SK-N-SH (cell line): ENCODE results near the gene CELSR1. TPM values are rescaled to one million over a fixed set of nuclear protein-coding genes. Genes with fewer than 3 reads are reported as not detected.

Experiments used
- CTCF ChIA-PET: fragments of 300-600, 350-600 bp; formaldehyde crosslinking; extraction: SDS; loops from one replicate; lab custom pipeline; 2021; lab: Yijun Ruan, JAX
- POLR2A ChIA-PET: fragments of 350-600 bp; sonication (Branson Sonifier 250); formaldehyde crosslinking; extraction: SDS; loops from one replicate; lab custom pipeline; 2020; ENCODE audit warnings: antibody characterized with exemption, inconsistent platforms; lab: Yijun Ruan, JAX
- DNase-seq: peaks from one replicate; pipeline ENCODE4 v3.0.0; 2012
- H2AFZ ChIP-seq: fragments of 200-600 bp; sonication (generic); 2 replicates; pipeline ENCODE4 v1.8.1; 2016; ENCODE audit warnings: antibody characterized with exemption, mild to moderate bottlenecking, low read depth
- H3F3A ChIP-seq: fragments of 200-600 bp; sonication (generic); replicated peaks from 2 replicates; pipeline ENCODE3; 2016; ENCODE audit warnings: antibody characterized with exemption, mild to moderate bottlenecking; ENCODE audit not compliant: insufficient read depth
- H3K27ac ChIP-seq, 2 experiments: fragments of 200-500 bp in 1 of 2; fragments of 200-600 bp in 1 of 2; sonication (Bioruptor generic) in 1 of 2; sonication (generic), shearing (Covaris generic) in 1 of 2; 2 replicates each; pipeline versions ENCODE4 v1.5.1 to v1.6.1; 2014 to 2016; ENCODE audit warnings: low read depth in 2 of 2, inconsistent platforms in 1 of 2, low read length in 1 of 2, mild to moderate bottlenecking in 1 of 2, mixed read lengths in 1 of 2
- H3K27me3 ChIP-seq: fragments of 200-600 bp; sonication (generic), shearing (Covaris generic); 2 replicates; pipeline ENCODE4 v1.6.1; 2016; ENCODE audit warnings: mixed run types; ENCODE audit not compliant: insufficient read depth
- H3K36me3 ChIP-seq, 2 experiments: fragments of 200-500 bp in 1 of 2; fragments of 200-600 bp in 1 of 2; sonication (Bioruptor generic) in 1 of 2; sonication (generic) in 1 of 2; replicated peaks in 1 of 2; 2 replicates each; pipeline versions ENCODE3 to v1.5.1; 2014 to 2016; ENCODE audit warnings: low read length in 1 of 2, mild to moderate bottlenecking in 1 of 2; ENCODE audit not compliant: insufficient read depth in 2 of 2, control insufficient read depth in 1 of 2
- H3K4me1 ChIP-seq, 2 experiments: fragments of 200-500 bp in 1 of 2; fragments of 200-600 bp in 1 of 2; sonication (Bioruptor generic) in 1 of 2; sonication (generic), shearing (Covaris generic) in 1 of 2; 2 replicates each; pipeline versions ENCODE4 v1.5.1 to v1.6.1; 2014 to 2016; ENCODE audit warnings: low read depth in 1 of 2, low read length in 1 of 2, mixed run types in 1 of 2; ENCODE audit not compliant: insufficient read depth in 2 of 2, control insufficient read depth in 1 of 2
- H3K4me2 ChIP-seq: fragments of 200-600 bp; sonication (generic), shearing (Covaris generic); 2 replicates; pipeline ENCODE4 v1.6.1; 2017; ENCODE audit warnings: mixed run types
- H3K4me3 ChIP-seq, 2 experiments: fragments of 200-500 bp in 1 of 2; fragments of 200-600 bp in 1 of 2; sonication (Bioruptor generic) in 1 of 2; sonication (generic), shearing (Covaris generic) in 1 of 2; 2 replicates each; pipeline versions ENCODE4 v1.5.1 to v1.8.1; 2014 to 2016; ENCODE audit warnings: low read depth in 2 of 2, inconsistent platforms in 1 of 2, low read length in 1 of 2, mild to moderate bottlenecking in 1 of 2, mixed read lengths in 1 of 2, moderate library complexity in 1 of 2
- H3K79me2 ChIP-seq: fragments of 200-600 bp; sonication (generic); 2 replicates; pipeline ENCODE4 v1.8.1; 2017; ENCODE audit warnings: mild to moderate bottlenecking; ENCODE audit not compliant: insufficient read depth
- H3K9ac ChIP-seq: fragments of 200-600 bp; sonication (generic); 2 replicates; pipeline ENCODE4 v1.6.1; 2017; ENCODE audit warnings: mixed run types
- H3K9me2 ChIP-seq: fragments of 200-600 bp; sonication (generic); 2 replicates; pipeline ENCODE4 v1.6.1; 2017; ENCODE audit warnings: mixed run types
- H3K9me3 ChIP-seq: fragments of 200-600 bp; sonication (generic); 2 replicates; pipeline ENCODE4 v1.6.1; 2017; ENCODE audit warnings: mixed run types, mild to moderate bottlenecking, moderate library complexity
- H4K20me1 ChIP-seq: fragments of 200-600 bp; sonication (generic); 2 replicates; pipeline ENCODE4 v1.6.1; 2017; ENCODE audit warnings: mild to moderate bottlenecking, mixed run types; ENCODE audit not compliant: insufficient read depth
- CHD2 ChIP-seq: fragments of 150-350 bp; IDR thresholded peaks from 2 replicates; pipeline ENCODE4 v1.6.1; 2018; ENCODE audit warnings: low read length; ENCODE audit not compliant: partially characterized antibody
- ELF1 ChIP-seq: IDR thresholded peaks from 2 replicates; pipeline ENCODE4 v1.4.0; 2012
- FOXM1 ChIP-seq: IDR thresholded peaks from 2 replicates; pipeline ENCODE4 v1.4.0; 2012; ENCODE audit warnings: low read depth, mild to moderate bottlenecking
- JUND ChIP-seq: IDR thresholded peaks from 2 replicates; pipeline ENCODE4 v1.4.0; 2012
- NRF1 ChIP-seq: IDR thresholded peaks from 2 replicates; pipeline ENCODE4 v1.6.1; 2012; ENCODE audit warnings: low read depth, mild to moderate bottlenecking, low read length
- RAD21 ChIP-seq: IDR thresholded peaks from 2 replicates; pipeline ENCODE4 v1.6.1; 2012; ENCODE audit warnings: mild to moderate bottlenecking, low read length
- RCOR1 ChIP-seq: fragments of 150-350 bp; IDR thresholded peaks from 2 replicates; pipeline ENCODE4 v1.6.1; 2017; ENCODE audit warnings: antibody characterized with exemption, low read length
- RXRA ChIP-seq: IDR thresholded peaks from 2 replicates; pipeline ENCODE4 v1.4.0; 2012; ENCODE audit warnings: low read depth, mild to moderate bottlenecking, borderline replicate concordance
- SIN3A ChIP-seq: IDR thresholded peaks from 2 replicates; pipeline ENCODE4 v1.6.1; 2012; ENCODE audit warnings: low read depth, mild to moderate bottlenecking, low read length, moderate library complexity, borderline replicate concordance
- TAF1 ChIP-seq: IDR thresholded peaks from 2 replicates; pipeline ENCODE4 v1.6.1; 2012; ENCODE audit warnings: low read depth, mild to moderate bottlenecking, low read length, moderate library complexity, borderline replicate concordance
- TCF12 ChIP-seq: IDR thresholded peaks from 2 replicates; pipeline ENCODE4 v1.4.0; 2012
- TEAD4 ChIP-seq: IDR thresholded peaks from 2 replicates; pipeline ENCODE4 v1.4.0; 2012; ENCODE audit warnings: mild to moderate bottlenecking, borderline replicate concordance; ENCODE audit not compliant: insufficient read depth
- YY1 ChIP-seq: IDR thresholded peaks from 2 replicates; pipeline ENCODE4 v1.4.0; 2012; ENCODE audit warnings: low read depth, mild to moderate bottlenecking
- WGBS: methylation state at CpG from one replicate; pipeline ENCODE4 v1.1.6; 2017; ENCODE audit warnings: low lambda C conversion rate; 5-methylcytosine and 5-hydroxymethylcytosine counted together
- polyA plus RNA-seq, 3 experiments: library from polyadenylated mRNA; depleted of rRNA; stranded (reverse); fragments of >200 nt; gene quantifications; 2 replicates each; pipeline ENCODE4 v1.2.3, GENCODE V29; 2012
- TF ChIP-seq, protein P1 (sequence below): IDR thresholded peaks from 2 replicates; pipeline ENCODE4; 2012
- TF ChIP-seq, protein P2 (sequence below): IDR thresholded peaks from 2 replicates; pipeline ENCODE4 v1.4.0; 2012; ENCODE audit warnings: low read depth, borderline replicate concordance
- TF ChIP-seq, protein P3 (sequence below): fragments of 150-350 bp; IDR thresholded peaks from 2 replicates; pipeline ENCODE4 v1.6.1; 2016; ENCODE audit warnings: mild to moderate bottlenecking, low read depth, low read length
- TF ChIP-seq, protein P4 (sequence below): fragments of 150-350 bp; IDR thresholded peaks from 2 replicates; pipeline ENCODE4 v1.6.1; 2017; ENCODE audit warnings: antibody characterized with exemption, low read length, low read depth, borderline replicate concordance
- TF ChIP-seq, protein P5 (sequence below): IDR thresholded peaks from 2 replicates; pipeline ENCODE4 v1.6.1; 2012; ENCODE audit warnings: mild to moderate bottlenecking, low read depth, low read length, moderate library complexity

CELSR1 gene
- polyA plus RNA-seq, 1 of the 3 experiments (the other 2 are of a cell fraction): 5.0 TPM

DNA sequence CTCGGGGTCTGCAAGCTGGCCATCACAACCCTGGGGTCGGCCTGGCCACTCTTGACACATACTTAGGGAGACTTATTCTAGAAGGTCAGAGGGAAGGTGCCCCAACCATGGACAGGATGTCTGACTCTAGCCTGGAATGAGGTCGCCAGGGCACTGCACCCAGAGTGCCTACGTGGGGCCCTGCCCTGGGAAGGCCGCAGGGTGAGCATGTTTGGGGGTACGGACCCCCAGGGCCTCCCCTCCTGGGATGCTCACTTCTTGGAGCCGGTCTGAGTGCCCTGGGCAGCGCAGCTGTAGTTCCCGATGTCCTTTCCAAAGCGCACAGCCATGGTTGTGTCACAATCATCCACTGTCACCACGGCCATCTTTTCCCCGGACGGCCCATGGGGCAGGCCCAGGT lies 126.1 kb downstream of the CELSR1 start:
- no peak overlapping the region for H3K4me3 ChIP-seq
- H3F3A ChIP-seq: no peaks in the 10 kb centered on the region
- H3K27me3 ChIP-seq: no peaks in the 10 kb centered on the region
- H2AFZ ChIP-seq: no peak overlapping the region
- ChIA-PET CTCF (no interaction called here), POLR2A (no interaction called here)
- TF ChIP-seq, protein P1, sequence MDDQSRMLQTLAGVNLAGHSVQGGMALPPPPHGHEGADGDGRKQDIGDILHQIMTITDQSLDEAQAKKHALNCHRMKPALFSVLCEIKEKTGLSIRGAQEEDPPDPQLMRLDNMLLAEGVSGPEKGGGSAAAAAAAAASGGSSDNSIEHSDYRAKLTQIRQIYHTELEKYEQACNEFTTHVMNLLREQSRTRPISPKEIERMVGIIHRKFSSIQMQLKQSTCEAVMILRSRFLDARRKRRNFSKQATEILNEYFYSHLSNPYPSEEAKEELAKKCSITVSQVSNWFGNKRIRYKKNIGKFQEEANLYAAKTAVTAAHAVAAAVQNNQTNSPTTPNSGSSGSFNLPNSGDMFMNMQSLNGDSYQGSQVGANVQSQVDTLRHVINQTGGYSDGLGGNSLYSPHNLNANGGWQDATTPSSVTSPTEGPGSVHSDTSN: no peak
- no peak for TF ChIP-seq FOXM1
- H3K36me3 ChIP-seq: no peaks in the 10 kb centered on the region
- 80% methylated on average over 4 of the region's 13 CpGs for WGBS
- DNase-seq: no peak
- no peaks in the 10 kb centered on the region for H3K79me2 ChIP-seq
- no peak overlapping the region for H3K9ac ChIP-seq
- no peaks in the 10 kb centered on the region for H4K20me1 ChIP-seq
- H3K9me3 ChIP-seq: no peaks in the 10 kb centered on the region
- H3K9me2 ChIP-seq: no peaks in the 10 kb centered on the region
- peaks cover 0 to under 1% of the 10 kb centered on the region in 2 experiments; a peak in 1 of 4 replicates for H3K4me1 ChIP-seq
- H3K27ac ChIP-seq: no peak overlapping the region
- no peak overlapping the region for H3K4me2 ChIP-seq

- CTCF ChIA-PET: interaction anchor here (0.7 kb wide), 1 partner anchor 43 kb away, joined by 3 read pairs; no protein-coding TSS in a partner anchor
- H2AFZ ChIP-seq: no peak overlapping the region
- H3K4me1 ChIP-seq: peaks cover 0 to 2% of the 10 kb centered on the region in 2 experiments; a peak in 1 of 4 replicates
- no peak for TF ChIP-seq NRF1
- TF ChIP-seq RXRA: no peak
- no peak for TF ChIP-seq JUND
- no peak for TF ChIP-seq RCOR1
- TF ChIP-seq TAF1: no peak
- TF ChIP-seq, protein P2, sequence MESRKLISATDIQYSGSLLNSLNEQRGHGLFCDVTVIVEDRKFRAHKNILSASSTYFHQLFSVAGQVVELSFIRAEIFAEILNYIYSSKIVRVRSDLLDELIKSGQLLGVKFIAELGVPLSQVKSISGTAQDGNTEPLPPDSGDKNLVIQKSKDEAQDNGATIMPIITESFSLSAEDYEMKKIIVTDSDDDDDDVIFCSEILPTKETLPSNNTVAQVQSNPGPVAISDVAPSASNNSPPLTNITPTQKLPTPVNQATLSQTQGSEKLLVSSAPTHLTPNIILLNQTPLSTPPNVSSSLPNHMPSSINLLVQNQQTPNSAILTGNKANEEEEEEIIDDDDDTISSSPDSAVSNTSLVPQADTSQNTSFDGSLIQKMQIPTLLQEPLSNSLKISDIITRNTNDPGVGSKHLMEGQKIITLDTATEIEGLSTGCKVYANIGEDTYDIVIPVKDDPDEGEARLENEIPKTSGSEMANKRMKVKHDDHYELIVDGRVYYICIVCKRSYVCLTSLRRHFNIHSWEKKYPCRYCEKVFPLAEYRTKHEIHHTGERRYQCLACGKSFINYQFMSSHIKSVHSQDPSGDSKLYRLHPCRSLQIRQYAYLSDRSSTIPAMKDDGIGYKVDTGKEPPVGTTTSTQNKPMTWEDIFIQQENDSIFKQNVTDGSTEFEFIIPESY: no peak
- no peak for TF ChIP-seq CHD2
- TF ChIP-seq TCF12: no peak
- TF ChIP-seq, protein P3, sequence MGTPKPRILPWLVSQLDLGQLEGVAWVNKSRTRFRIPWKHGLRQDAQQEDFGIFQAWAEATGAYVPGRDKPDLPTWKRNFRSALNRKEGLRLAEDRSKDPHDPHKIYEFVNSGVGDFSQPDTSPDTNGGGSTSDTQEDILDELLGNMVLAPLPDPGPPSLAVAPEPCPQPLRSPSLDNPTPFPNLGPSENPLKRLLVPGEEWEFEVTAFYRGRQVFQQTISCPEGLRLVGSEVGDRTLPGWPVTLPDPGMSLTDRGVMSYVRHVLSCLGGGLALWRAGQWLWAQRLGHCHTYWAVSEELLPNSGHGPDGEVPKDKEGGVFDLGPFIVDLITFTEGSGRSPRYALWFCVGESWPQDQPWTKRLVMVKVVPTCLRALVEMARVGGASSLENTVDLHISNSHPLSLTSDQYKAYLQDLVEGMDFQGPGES: no peak
- no peak for TF ChIP-seq ELF1
- TF ChIP-seq, protein P4, sequence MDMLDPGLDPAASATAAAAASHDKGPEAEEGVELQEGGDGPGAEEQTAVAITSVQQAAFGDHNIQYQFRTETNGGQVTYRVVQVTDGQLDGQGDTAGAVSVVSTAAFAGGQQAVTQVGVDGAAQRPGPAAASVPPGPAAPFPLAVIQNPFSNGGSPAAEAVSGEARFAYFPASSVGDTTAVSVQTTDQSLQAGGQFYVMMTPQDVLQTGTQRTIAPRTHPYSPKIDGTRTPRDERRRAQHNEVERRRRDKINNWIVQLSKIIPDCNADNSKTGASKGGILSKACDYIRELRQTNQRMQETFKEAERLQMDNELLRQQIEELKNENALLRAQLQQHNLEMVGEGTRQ: no peak
- TF ChIP-seq YY1: no peak
- TF ChIP-seq, protein P5, sequence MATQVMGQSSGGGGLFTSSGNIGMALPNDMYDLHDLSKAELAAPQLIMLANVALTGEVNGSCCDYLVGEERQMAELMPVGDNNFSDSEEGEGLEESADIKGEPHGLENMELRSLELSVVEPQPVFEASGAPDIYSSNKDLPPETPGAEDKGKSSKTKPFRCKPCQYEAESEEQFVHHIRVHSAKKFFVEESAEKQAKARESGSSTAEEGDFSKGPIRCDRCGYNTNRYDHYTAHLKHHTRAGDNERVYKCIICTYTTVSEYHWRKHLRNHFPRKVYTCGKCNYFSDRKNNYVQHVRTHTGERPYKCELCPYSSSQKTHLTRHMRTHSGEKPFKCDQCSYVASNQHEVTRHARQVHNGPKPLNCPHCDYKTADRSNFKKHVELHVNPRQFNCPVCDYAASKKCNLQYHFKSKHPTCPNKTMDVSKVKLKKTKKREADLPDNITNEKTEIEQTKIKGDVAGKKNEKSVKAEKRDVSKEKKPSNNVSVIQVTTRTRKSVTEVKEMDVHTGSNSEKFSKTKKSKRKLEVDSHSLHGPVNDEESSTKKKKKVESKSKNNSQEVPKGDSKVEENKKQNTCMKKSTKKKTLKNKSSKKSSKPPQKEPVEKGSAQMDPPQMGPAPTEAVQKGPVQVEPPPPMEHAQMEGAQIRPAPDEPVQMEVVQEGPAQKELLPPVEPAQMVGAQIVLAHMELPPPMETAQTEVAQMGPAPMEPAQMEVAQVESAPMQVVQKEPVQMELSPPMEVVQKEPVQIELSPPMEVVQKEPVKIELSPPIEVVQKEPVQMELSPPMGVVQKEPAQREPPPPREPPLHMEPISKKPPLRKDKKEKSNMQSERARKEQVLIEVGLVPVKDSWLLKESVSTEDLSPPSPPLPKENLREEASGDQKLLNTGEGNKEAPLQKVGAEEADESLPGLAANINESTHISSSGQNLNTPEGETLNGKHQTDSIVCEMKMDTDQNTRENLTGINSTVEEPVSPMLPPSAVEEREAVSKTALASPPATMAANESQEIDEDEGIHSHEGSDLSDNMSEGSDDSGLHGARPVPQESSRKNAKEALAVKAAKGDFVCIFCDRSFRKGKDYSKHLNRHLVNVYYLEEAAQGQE: no peak
- no peak for TF ChIP-seq RAD21
- no peak for TF ChIP-seq TEAD4
- no peak for TF ChIP-seq SIN3A
- TF ChIP-seq FOXM1: no peak
- TF ChIP-seq, protein P1: no peak
- TF ChIP-seq, all 33 proteins: peak for 0
- 71% methylated on average over 11 of the region's 28 CpGs for WGBS
- no peaks in the 10 kb centered on the region for H3F3A ChIP-seq
- H3K79me2 ChIP-seq: no peaks in the 10 kb centered on the region
- no peak for DNase-seq
- no peaks in the 10 kb centered on the region for H3K9me2 ChIP-seq
- no peak overlapping the region for H3K4me2 ChIP-seq
- H3K27ac ChIP-seq: no peak overlapping the region
- H3K9ac ChIP-seq: no peak overlapping the region
- no peak overlapping the region for H3K4me3 ChIP-seq
- H3K36me3 ChIP-seq: no peaks in the 10 kb centered on the region
- POLR2A ChIA-PET: no interaction called here
- no peaks in the 10 kb centered on the region for H3K9me3 ChIP-seq
- H3K27me3 ChIP-seq: no peaks in the 10 kb centered on the region
- no peaks in the 10 kb centered on the region for H4K20me1 ChIP-seq
These were observed 127.1 kb downstream of the CELSR1 start for GRCh38 chr22:46410291-46410808.
